Adipocyte (in vitro differentiated cells): ENCODE results near the gene LELP1.
"Not testable (repeated sequence)": the region's sequence is repeated elsewhere in the genome, so short reads cannot be mapped to it uniquely, and the experiment has no call there.

Source experiments
- DNase-seq: peaks from one replicate; pipeline ENCODE4 v3.0.0-alpha.2; 2015; ENCODE audit warnings: low read depth
- H3K27me3 ChIP-seq: replicated peaks from 2 replicates; pipeline ENCODE4 v1.7.0; 2013; ENCODE audit warnings: mild to moderate bottlenecking, low read length, moderate library complexity; ENCODE audit not compliant: control insufficient read depth, insufficient read depth
- H3K36me3 ChIP-seq: 2 replicates; pipeline ENCODE4 v1.7.0; 2013; ENCODE audit warnings: low read length, mild to moderate bottlenecking, moderate library complexity; ENCODE audit not compliant: control insufficient read depth, insufficient read depth, severe bottlenecking
- H3K4me1 ChIP-seq: 2 replicates; pipeline ENCODE4 v1.7.0; 2013; ENCODE audit warnings: mild to moderate bottlenecking, low read length, moderate library complexity; ENCODE audit not compliant: control insufficient read depth, insufficient read depth
- H3K4me3 ChIP-seq: 2 replicates; pipeline ENCODE4 v1.7.0; 2013; ENCODE audit warnings: mild to moderate bottlenecking, low read length, moderate library complexity
- H3K9ac ChIP-seq: 2 replicates; pipeline ENCODE4 v1.7.0; 2013; ENCODE audit warnings: mild to moderate bottlenecking, low read length, moderate library complexity
- H3K9me3 ChIP-seq: 2 replicates; pipeline ENCODE4 v1.7.0; 2013; ENCODE audit warnings: mild to moderate bottlenecking, low read length, moderate library complexity; ENCODE audit not compliant: control insufficient read depth

LELP1 gene

GRCh38 chr1:153203130-153203529 is at the start of gene LELP1:
Gene LELP1 (plus strand): TSS chr1:153203430. CDS start chr1:153204708, 1,278 bp downstream.
- H3K4me3 ChIP-seq = no peak within 1 kb of the TSS
- H3K9ac ChIP-seq = no peak within 1 kb of the TSS
- no peaks in the 10 kb centered on the region for H3K36me3 ChIP-seq
- H3K4me1 ChIP-seq = no peaks in the 10 kb centered on the region
- H3K9me3 ChIP-seq = no peaks in the 10 kb centered on the region
- no peak for DNase-seq
- H3K27me3 ChIP-seq = peaks cover 24% of the 10 kb centered on the region

GRCh38 chr1:153155541-153155940 is 47.7 kb upstream of the LELP1 start:
- Histone ChIP-seq H3K9ac (no peak overlapping the region), H3K4me3 (no peak overlapping the region), H3K27me3 (peaks cover 4% of the 10 kb centered on the region), H3K4me1 (no peaks in the 10 kb centered on the region), H3K9me3 (peaks cover 6% of the 10 kb centered on the region), H3K36me3 (no peaks in the 10 kb centered on the region)
- no peak for DNase-seq

DNA sequence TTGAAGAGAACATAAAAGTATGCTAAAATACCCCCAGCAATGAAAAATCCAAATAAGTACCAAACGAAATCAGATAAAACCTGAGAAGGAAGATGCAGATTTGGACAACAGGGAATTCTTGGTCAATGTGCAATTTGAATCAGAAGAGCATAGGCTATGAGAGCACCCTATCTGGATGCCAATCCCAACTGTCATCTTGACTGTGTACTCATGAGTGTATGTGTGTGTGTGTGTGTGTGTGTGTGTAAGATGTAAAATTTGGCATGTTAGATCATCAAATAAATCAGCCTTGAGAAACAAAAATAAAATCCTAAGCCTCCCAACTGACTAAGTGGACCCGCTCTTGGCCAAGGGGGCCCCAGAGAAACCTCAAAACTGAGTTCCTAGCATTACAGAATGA is 34.5 kb upstream of the LELP1 start:
- Histone ChIP-seq H3K4me1 (no peaks in the 10 kb centered on the region), H3K27me3 (peaks cover 8% of the 10 kb centered on the region)

DNA sequence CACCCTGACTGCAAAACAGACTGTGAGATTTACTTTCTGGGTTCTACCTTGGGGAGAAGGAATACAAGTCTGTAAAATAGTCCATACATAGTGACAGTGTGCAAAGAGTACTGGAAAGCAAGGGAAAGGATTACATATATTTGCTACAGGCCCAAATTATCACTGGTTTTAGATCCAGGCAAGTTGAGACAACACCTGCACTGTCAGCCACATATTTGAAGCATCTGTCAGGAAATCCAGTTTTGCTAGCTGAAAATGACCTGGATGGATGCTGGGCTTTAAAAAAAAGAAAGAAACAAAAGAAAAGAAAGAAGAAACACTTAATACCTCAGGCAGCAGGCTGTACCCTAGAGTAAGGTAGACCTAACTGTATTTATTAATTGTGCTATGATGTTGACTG is 28.6 kb upstream of the LELP1 start:
- H3K27me3 ChIP-seq = peaks cover 8% of the 10 kb centered on the region

More for the DNA sequence above, 34.5 kb upstream of the LELP1 start:
- Histone ChIP-seq H3K36me3 (no peaks in the 10 kb centered on the region), H3K9ac (no peak overlapping the region), H3K4me3 (no peak overlapping the region), H3K9me3 (no peaks in the 10 kb centered on the region)
- no peak for DNase-seq

GRCh38 chr1:153178922-153179321 is 24.3 kb upstream of the LELP1 start:
- H3K9ac ChIP-seq = no peak overlapping the region

More for the DNA sequence above, 28.6 kb upstream of the LELP1 start:
- Histone ChIP-seq H3K9ac (no peak overlapping the region), H3K9me3 (peaks cover 3% of the 10 kb centered on the region), H3K36me3 (no peaks in the 10 kb centered on the region), H3K4me1 (no peaks in the 10 kb centered on the region), H3K4me3 (no peak overlapping the region)
- DNase-seq = no peak

GRCh38 chr1:153180556-153180955 is 22.7 kb upstream of the LELP1 start:
- no peaks in the 10 kb centered on the region for H3K4me1 ChIP-seq
- no peaks in the 10 kb centered on the region for H3K27me3 ChIP-seq
- no peak overlapping the region for H3K9ac ChIP-seq
- no peak for DNase-seq
- no peak overlapping the region for H3K4me3 ChIP-seq
- H3K36me3 ChIP-seq = no peaks in the 10 kb centered on the region
- H3K9me3 ChIP-seq = peaks cover 3% of the 10 kb centered on the region

More at GRCh38 chr1:153178922-153179321, 24.3 kb upstream of the LELP1 start:
- no peak overlapping the region for H3K4me3 ChIP-seq
- no peak for DNase-seq
- no peaks in the 10 kb centered on the region for H3K27me3 ChIP-seq
- H3K9me3 ChIP-seq = peaks cover 3% of the 10 kb centered on the region
- no peaks in the 10 kb centered on the region for H3K4me1 ChIP-seq
- H3K36me3 ChIP-seq = no peaks in the 10 kb centered on the region

DNA sequence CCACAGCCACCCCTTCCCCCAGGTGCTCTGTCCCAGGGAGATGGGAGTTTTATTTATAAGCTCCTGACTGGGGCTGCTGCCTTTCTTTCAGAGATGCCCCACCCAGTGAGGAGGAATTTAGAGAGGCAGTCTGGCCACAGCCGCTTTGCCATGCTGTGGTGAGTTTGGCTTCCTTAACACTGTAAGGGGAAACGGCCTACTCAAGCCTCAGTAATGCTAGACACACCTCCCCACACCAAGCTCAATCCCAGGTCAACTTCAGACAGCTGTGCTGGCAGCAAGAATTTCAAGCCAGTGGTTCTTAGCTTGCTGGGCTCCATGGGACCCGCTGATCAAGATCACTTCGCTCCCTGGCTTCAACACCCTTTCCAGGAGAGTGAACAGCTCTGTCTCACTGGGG is 14.9 kb upstream of the LELP1 start:
- not testable (repeated sequence) for DNase-seq, H3K36me3 ChIP-seq, H3K9me3 ChIP-seq, H3K4me1 ChIP-seq, H3K4me3 ChIP-seq, H3K9ac ChIP-seq
- peaks cover 20% of the 10 kb centered on the region for H3K27me3 ChIP-seq

DNA sequence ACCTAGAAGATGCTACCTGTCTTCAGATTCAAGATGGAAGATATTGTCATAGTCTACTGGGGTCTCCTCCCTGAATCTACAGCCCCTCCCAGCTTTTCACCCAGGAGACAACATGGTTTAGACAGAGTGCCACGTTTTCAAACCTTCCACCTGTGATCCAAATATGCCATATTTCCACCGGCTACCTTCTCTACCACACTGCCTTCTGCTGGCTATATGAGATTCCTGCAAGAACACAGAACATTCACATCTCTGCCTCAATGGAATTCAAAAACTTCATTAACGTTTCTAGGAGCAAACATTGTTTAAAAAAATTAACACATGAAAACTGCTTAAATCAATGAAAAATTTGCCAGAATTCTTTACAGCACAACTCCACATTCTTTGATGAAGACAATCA is 12.9 kb upstream of the LELP1 start:
- no peaks in the 10 kb centered on the region for H3K4me1 ChIP-seq
- H3K9ac ChIP-seq = no peak overlapping the region
- H3K9me3 ChIP-seq = no peaks in the 10 kb centered on the region
- DNase-seq = no peak
- peaks cover 30% of the 10 kb centered on the region for H3K27me3 ChIP-seq
- H3K36me3 ChIP-seq = no peaks in the 10 kb centered on the region
- no peak overlapping the region for H3K4me3 ChIP-seq

DNA sequence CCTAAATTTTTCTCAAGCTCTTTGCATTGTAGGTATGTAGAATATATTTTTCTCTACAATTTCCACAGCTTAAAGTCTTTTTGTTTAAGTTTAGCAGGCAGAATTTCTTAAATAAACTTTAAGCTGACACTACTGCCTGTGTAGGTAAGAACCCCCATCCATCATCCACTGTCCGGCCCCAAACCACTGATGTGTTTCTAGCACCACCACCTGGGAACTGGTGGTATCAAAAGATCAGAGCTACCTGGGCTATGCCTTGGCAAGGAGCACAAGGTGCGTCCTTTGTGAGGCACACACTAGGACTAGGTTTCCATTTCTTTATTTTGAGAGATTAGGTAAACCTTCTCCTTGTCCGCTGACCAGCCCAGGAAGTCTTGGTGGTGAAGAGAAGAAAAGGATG is 10.5 kb upstream of the LELP1 start:
- no peak for DNase-seq
- H3K9me3 ChIP-seq = no peaks in the 10 kb centered on the region
- H3K4me1 ChIP-seq = no peaks in the 10 kb centered on the region
- peaks cover 34% of the 10 kb centered on the region for H3K27me3 ChIP-seq
- no peak overlapping the region for H3K4me3 ChIP-seq
- H3K36me3 ChIP-seq = no peaks in the 10 kb centered on the region
- H3K9ac ChIP-seq = no peak overlapping the region

GRCh38 chr1:153194331-153195050 is 8.7 kb upstream of the LELP1 start:
- Histone ChIP-seq H3K4me3 (no peak overlapping the region), H3K27me3 (peaks cover 37% of the 10 kb centered on the region), H3K4me1 (no peaks in the 10 kb centered on the region), H3K9me3 (no peaks in the 10 kb centered on the region), H3K9ac (no peak overlapping the region), H3K36me3 (no peaks in the 10 kb centered on the region)
- DNase-seq = no peak

- no peak overlapping the region for H3K9ac ChIP-seq
- H3K9me3 ChIP-seq = no peaks in the 10 kb centered on the region
- H3K36me3 ChIP-seq = no peaks in the 10 kb centered on the region
- no peak overlapping the region for H3K4me3 ChIP-seq
- DNase-seq = no peak
- peaks cover 33% of the 10 kb centered on the region for H3K27me3 ChIP-seq
- no peaks in the 10 kb centered on the region for H3K4me1 ChIP-seq
Measured at GRCh38 chr1:153195216-153195615, 8.0 kb upstream of the LELP1 start.

GRCh38 chr1:153202006-153202405 is 1.2 kb upstream of the LELP1 start:
- H3K9ac ChIP-seq = no peak overlapping the region
- no peak overlapping the region for H3K4me3 ChIP-seq
- no peaks in the 10 kb centered on the region for H3K4me1 ChIP-seq
- H3K27me3 ChIP-seq = peaks cover 24% of the 10 kb centered on the region
- no peaks in the 10 kb centered on the region for H3K9me3 ChIP-seq
- no peaks in the 10 kb centered on the region for H3K36me3 ChIP-seq
- no peak for DNase-seq
